ENCODE measurements around the gene DHRS2.
"Not testable (repeated sequence)": the region's sequence is repeated elsewhere in the genome, so short reads cannot be mapped to it uniquely, and the experiment has no call there.

DHRS2 gene

GRCh38 chr14:23648764-23649460 lies 12.7 kb downstream of the DHRS2 start:
- no peak for DNase-seq (ENCODE audit: low read depth in 3 of 3)

DNA sequence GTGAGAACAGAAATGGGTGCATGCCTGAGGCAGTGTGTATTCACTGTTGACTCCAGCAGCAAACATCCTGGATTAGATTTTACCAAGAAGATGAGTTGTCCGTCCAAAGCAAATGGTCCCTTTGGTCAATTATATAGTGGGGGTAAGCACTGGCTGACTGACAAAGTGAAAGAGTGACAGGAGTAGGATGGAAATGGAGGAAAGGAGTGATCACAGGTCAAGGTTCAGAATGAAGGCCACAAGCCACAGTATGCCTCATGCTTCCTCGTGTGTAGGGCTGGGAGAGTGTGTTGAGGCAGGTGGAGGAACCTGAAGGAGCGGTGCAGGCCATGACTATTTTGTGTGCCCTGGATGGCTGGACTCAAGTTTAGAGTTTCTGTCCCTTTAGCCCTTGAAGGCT lies 14.3 kb downstream of the DHRS2 start:
- no peak for DNase-seq (ENCODE audit: low read depth in 3 of 3)

DNA sequence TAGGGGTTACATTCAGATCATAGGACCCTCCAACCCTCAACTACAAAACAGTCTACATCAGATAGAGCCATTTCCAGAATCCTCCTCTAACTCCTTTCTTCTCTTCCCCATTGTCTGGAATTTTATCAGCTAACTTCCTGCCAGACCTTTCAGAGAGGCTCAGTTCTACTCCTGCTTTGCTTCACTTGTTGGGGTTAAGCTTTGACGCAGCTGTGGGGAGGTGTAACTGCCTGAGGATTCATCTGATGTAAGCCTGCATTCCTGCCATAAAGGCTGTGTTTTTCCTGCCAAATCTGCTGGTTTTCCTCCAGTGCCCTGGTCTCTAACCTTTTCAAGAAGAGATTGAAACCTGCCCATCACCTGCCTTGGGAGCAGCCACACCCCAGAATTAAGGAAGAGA lies 16.9 kb downstream of the DHRS2 start:
- no peak for DNase-seq (ENCODE audit: low read depth in 3 of 3)

GRCh38 chr14:23654231-23654630 lies 18.1 kb downstream of the DHRS2 start:
- no peak for DNase-seq (ENCODE audit: low read depth in 3 of 3)

- no peak for DNase-seq (ENCODE audit: low read depth in 3 of 3)
These were observed 21.9 kb downstream of the DHRS2 start for GRCh38 chr14:23657959-23658470.

- no peak for DNase-seq (ENCODE audit: low read depth in 3 of 3)
These were observed 24.4 kb downstream of the DHRS2 start for GRCh38 chr14:23660290-23661226.

DNA sequence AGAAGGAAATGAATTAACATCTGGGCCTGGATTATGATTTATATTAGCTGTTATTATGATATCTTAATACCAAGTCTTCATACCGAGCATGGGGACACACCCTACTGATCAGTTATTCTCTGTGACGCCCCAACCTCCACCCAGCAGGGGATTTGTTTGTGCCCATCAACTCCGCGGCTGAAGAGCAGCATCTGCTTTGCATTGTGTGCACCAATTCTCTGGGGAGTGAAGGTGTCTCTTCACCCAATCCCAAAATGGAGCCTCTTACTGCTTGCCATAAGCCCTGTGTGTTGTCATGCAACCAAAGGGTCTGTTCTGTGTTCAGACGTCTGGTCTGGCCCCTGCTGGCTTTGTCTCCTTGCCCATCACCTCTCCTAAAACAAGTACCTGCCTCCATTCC lies 25.4 kb downstream of the DHRS2 start:
- DNase-seq (ENCODE audit: low read depth in 3 of 3): no peak

- DNase-seq (ENCODE audit: low read depth in 3 of 3): no peak
These were observed 27.0 kb downstream of the DHRS2 start for GRCh38 chr14:23663127-23663526.

GRCh38 chr14:23663711-23664110 lies 27.5 kb downstream of the DHRS2 start:
- DNase-seq (ENCODE audit: low read depth in 3 of 3): no peak

- DNase-seq (ENCODE audit: low read depth in 3 of 3): no peak
These were observed 28.2 kb downstream of the DHRS2 start for GRCh38 chr14:23664207-23664885.

DNA sequence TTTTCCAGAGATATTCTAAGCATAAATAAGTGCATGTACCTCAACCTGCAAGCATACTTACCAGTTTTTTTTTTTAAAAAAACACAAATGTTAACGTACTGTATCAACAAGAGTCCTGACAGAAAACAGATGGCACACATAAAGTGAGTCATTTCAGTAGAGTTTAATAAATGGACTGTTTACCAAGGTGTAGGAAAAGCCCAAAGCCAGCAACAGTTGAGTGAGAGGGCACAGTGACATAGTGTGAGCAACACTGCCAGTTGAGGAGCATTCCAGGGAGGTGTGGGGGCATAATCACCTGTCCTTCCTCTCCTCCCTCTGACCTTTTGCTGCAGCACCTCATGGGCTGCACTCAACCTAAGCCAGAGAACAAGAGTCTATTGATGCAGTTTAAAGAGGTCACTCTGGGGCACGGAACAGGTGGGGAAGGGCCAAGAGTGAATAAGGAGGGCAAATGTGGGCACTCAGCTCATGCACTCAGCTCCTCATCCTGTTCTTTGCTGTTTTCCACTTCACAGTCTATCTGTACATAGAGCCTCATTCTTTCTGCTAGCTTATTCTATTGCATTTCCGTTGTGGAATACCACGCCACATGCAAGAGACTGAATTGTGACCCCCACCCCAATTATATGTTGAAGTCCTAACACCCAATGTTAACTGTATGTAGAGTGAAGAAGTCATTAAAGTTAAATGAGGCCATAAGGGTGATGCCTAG lies 29.3 kb downstream of the DHRS2 start:
- no peak for DNase-seq (ENCODE audit: low read depth in 3 of 3)

DNA sequence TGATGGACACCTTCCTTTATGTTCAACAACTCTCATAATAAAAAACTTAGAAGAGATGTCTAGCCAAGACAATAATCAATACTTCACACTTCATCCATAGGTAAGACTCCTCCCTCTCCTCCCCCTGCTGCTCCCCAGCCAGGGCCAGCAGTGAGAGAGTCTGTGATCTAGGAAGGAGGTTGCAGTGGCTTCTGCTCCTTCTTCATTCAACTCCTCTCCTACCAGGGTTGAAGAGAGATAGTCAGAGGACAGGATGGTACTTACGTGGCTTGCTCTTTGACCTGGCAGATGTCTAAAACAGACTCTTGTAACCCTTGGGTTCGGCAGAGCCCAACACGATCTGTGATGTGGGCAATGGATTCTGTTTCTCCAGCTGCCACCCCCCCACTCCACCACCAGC lies 31.0 kb downstream of the DHRS2 start:
- DNase-seq (ENCODE audit: low read depth in 3 of 3): no peak

- no peak for DNase-seq (ENCODE audit: low read depth in 3 of 3)
These were observed 33.3 kb downstream of the DHRS2 start for GRCh38 chr14:23669441-23669840.

DNA sequence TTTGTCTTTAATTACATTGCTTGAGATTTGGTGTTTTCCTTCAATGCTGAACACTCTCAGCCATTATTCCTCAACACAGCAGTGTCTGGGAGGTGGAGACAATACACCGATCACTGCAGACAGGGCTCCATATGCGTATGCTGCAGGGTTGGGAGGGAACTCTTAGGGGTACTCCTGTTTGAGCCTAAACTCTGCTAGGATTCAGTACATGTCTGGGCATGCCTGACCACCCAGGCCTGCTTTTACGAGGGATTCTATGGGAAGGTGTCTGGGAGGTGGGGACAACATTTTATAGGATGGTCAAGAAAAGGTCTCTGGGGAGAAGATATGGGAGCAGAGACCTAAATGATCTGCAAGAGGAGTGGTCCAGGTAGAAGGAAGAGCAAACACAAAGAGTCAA lies 34.3 kb downstream of the DHRS2 start:
- DNase-seq (ENCODE audit: low read depth in 3 of 3): no peak

DNA sequence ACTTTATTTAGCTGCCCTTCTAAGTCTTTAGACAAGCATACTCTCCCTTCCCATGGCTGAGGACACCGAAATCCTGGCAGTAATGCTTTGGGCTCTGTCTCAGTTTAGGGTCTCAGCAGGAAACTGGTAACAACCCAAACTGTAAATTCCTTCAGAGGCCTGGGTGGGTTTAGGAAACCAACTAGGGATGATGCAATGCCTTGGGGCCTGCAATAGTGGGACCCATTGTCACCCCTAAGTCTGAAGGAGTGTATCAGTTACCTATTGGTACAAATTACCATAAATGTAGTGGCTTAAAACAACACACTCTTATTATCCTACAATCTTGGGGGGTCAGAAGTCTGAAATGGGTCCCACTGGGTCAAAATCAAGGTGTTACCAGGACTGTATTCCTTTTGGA lies 36.0 kb downstream of the DHRS2 start:
- no peak for DNase-seq (ENCODE audit: low read depth in 3 of 3)

DNA sequence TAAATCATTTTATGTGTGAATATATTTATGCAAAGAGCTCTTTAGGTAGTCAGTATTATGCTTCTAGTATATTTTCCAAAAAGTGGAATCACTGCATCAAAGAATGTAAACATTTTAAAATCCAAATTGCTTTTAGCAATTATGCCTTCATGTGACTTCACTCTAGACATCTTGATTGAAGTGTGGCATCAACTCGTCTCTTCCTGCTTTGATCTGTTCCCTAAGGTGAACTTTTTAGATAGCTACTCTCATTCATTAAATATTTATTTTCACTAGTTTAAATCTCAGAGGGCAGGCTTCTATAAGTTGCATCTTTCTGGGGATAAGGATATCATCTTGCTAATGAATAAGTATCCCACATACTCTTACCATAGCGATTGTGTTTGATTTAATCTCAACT lies 39.2 kb downstream of the DHRS2 start:
- no peak for DNase-seq (ENCODE audit: low read depth in 3 of 3)

DNA sequence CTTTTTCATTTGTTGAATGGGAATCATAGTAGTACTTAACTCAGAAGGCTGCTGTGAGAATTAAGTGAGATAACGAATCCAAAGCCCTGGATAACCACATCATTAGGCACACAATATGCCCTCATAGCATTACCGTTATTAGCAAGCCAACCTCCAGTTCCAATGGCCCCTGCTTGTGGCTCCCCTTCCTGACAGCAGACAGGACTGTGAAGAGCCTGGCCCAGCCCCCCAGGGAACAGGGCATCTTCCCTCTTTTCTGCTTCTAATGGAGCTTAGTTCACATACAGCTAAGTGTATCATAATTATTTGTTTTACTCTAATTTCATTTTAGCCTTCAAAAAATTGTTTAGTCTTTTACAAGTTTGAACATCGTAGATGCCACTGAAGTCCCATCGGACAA lies 39.7 kb downstream of the DHRS2 start:
- DNase-seq (ENCODE audit: low read depth in 3 of 3): no peak

DNA sequence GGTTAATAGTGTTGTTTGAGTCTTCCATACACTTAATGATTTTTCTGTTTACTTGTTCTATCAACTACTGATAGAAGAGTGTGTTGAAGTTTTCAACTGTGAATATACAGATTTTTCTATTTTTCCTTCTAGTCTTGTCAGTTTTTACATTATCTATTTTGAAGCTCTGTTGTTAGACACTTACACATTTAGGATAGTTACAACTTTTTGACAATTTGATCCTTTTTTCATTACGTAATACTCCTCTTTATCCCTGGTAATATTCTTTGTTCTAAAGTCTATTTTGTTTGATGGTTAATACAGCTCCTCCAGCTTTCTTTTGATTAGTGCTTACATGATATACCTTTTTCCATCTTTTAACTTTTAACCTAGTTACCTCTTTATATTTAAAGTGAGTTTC lies 45.2 kb downstream of the DHRS2 start:
- DNase-seq (ENCODE audit: low read depth in 3 of 3): no peak

- DNase-seq (ENCODE audit: low read depth in 3 of 3): not testable (repeated sequence)
These were observed 53.7 kb downstream of the DHRS2 start for GRCh38 chr14:23689709-23690514.

- no peak for DNase-seq (ENCODE audit: low read depth in 3 of 3)
These were observed 56.3 kb downstream of the DHRS2 start for GRCh38 chr14:23692416-23692815.

GRCh38 chr14:23693252-23693775 lies 57.1 kb downstream of the DHRS2 start:
- no peak for DNase-seq (ENCODE audit: low read depth in 3 of 3)
